GM18505 (cell line): ENCODE data around the gene MAST3.
A peak's percentile ranks its signal among the peaks of the same experiment; 100 is the strongest.
"Not testable (repeated sequence)": the region's sequence is repeated elsewhere in the genome, so short reads cannot be mapped to it uniquely, and the experiment has no call there.

ENCODE experiments used
- ATAC-seq: cut with Tn5 transposase; IDR thresholded peaks from one replicate; pipeline ENCODE4 v1.9.1; 2021; ENCODE audit not compliant: unreplicated experiment
- POLR2A ChIP-seq: IDR thresholded peaks from 4 replicates; pipeline ENCODE4 v1.6.1; 2011; ENCODE audit warnings: borderline replicate concordance; ENCODE audit not compliant: insufficient read depth, insufficient read length; ENCODE audit errors: extremely low read depth

The MAST3 gene

DNA sequence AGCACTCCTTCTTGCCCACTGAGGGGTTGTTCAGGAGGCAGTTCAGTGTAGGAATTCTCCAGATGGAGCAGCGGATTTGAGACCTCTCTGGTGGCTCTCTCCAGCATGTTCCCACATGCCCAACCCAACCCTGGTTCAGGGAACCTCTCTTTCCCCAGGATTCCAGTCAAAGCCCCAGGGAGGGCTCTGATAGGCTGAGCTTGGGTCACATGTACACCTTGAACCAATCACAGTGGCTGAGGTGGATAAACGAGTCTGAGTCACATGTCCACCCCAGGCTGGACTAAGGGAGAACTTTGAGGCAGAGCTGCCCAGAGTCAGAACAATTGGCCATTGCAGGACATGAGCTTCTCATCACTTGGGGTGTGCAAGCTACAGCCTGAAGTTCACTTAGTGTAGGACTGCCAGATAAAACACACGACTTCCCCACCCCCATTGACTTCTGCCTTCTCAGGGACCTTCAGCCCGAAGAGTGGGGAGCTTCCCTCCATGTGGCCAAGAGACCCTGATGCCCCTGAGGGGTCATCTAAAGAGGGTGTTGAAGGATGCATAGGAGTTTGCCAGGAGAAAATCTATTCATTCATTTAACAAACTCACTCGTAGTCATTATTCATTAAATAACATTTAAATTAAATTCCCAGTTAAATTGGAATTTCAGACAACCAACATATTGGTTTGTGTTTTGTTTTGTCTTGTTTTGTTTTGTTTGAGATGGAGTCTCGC is 4.0 kb upstream of the MAST3 start:
- no peak for TF ChIP-seq POLR2A
- no peak for ATAC-seq

DNA sequence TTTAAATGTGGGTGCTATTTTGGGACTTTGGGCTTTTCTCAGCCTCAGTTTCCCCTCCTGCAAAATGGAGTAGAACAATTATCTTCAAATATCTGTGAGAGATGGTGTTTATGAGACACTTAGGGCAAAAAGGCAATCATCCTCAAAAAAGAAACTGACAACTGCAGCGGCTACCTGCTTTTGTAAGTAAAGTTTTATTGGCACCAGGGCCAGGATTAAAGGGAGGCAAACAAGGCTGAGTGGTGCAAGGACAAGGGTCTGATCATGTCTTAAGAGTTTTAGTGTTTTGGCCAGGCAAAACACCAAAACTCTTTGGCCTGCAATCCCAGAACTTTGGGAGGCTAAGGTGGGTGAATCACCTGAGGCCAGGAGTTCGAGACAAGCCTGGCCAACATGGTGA is 1.3 kb upstream of the MAST3 start:
- TF ChIP-seq POLR2A = no peak
- no peak for ATAC-seq

GRCh38 chr19:18097993-18098890 is 664 bp downstream of the MAST3 start:
- peak; percentile 87 for TF ChIP-seq POLR2A
- ATAC-seq = no peak

GRCh38 chr19:18098891-18099622 is 1.5 kb downstream of the MAST3 start:
- TF ChIP-seq POLR2A = no peak
- peak; percentile 46 for ATAC-seq

DNA sequence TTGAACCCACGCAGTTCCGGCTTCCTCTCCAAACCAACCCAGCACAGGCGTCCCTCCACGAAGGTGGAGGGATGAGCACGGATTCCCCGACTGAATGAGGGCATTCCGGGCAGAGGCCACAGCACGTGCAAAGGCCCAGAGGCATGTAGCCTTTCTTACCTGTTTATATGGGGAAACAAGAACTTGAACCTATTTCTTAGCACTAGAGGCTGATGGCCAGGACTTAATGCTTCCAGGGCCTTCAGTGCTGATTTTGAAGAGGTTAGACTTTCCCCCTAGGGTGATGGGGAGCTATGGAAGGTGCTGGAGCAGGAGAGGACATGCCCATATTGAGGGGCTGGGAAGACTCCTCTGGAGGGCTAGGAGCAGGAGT is 2.0 kb downstream of the MAST3 start:
- TF ChIP-seq POLR2A = no peak
- no peak for ATAC-seq

DNA sequence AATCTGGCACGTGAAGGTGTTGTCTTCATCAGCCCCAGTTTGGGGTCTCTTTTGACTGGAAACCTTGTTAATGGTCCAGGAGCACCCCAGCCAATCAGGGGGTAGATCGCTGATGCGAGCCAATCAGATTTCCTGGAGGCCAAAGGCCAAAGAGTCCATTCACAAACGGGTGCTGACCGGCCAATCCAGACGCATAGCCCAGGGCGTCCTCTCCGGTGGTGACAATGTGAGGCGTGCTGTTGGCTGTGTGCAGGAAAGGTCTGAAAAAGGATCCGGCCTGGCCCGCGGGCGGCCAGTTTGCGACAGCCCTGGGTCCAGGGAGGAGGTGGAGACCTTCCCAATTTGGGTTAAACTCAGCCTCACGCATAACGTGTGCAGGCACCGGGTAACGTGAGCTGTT is 3.1 kb downstream of the MAST3 start:
- no peak for TF ChIP-seq POLR2A
- no peak for ATAC-seq

DNA sequence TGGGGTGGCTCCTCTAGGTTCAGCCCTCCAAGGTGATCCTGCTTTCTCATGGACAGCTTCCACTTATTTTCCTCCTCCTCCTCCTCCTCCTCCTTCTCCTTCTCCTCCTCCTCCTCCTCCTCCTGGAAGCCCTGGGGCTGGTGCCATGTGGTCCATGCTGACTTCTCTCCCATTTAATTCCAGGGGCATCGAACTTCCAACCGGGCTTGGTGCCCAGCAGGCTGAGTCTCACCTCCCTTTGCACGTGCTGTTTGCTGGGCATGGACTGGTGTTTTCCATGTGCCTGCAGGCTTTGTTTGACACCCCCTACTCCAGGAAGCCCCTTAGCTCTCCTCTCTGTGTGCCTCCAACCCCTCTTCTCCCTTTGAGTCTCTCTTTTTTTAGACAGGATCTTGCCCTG is 3.7 kb downstream of the MAST3 start:
- no peak for TF ChIP-seq POLR2A
- ATAC-seq = no peak

DNA sequence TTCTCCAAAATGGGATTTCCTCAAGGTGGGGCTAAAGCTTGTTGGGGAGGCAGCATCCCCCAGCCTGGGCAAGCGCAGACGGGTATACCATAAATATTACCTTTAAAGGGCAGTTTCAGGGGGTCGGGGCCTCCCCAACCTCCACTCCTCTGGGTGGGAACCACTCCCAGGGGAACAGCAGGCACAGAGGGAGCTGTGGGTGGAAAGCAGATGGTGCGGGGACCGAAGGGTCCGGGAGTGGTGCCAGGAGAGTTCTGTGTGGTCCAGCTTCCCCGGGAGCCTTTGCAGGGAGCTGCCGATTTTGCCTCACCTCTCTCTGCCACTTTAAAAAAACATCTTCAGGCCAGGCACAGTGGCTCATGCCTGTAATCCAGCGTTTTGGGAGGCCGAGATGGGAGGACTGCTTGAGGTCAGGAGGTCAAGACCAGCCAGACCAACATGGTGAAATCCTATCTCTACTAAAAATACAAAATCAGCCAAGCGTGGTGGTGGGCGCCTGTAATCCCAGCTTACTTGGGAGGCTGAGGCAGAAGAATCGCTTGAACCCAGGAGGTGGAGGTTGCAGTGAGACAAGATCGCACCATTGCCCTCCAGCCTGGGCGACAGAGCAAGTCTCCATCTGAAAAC is 5.5 kb downstream of the MAST3 start:
- TF ChIP-seq POLR2A = no peak
- no peak for ATAC-seq

DNA sequence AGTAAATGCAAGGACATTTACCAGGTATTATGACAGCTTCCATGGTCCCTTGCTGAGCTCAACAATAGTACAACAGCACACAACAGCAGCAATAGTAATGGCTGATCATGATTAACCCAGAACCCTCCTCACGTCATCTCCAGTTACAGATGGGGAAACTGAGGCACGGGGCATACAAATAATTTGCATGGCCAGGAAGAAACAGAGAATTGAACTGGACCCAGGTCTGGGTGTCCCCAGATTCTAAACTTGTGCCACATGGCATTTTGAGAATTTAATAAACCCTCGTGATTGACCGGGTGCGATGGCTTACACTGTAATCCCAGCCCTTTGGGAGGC is 7.2 kb downstream of the MAST3 start:
- ATAC-seq = no peak
- no peak for TF ChIP-seq POLR2A

GRCh38 chr19:18105259-18105658 is 7.7 kb downstream of the MAST3 start:
- ATAC-seq = not testable (repeated sequence)

- ATAC-seq = no peak
- no peak for TF ChIP-seq POLR2A
These were observed 9.7 kb downstream of the MAST3 start for GRCh38 chr19:18107235-18107634.

DNA sequence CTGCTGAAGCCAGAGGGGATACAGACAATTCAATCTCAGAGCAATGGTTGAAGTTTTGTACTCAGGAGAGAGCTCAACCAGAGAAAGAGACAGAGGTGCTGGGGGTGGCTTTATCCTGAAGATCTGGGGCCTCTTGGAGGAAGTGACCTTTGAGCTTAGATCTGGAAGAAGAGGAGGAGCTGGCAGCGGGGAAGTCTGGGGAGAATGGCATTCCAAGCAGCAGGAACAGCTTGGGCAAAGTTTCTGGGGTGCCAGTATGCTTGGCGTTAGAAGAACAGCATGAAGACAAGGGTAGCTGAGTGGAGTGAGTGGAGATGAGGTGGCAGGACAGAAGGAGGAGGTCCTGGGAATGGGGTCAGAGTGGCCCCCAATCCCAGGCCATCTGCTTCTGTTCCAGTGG is 11.3 kb downstream of the MAST3 start:
- no peak for TF ChIP-seq POLR2A
- no peak for ATAC-seq

- TF ChIP-seq POLR2A = no peak
These were observed 11.8 kb downstream of the MAST3 start for GRCh38 chr19:18109341-18109732.

DNA sequence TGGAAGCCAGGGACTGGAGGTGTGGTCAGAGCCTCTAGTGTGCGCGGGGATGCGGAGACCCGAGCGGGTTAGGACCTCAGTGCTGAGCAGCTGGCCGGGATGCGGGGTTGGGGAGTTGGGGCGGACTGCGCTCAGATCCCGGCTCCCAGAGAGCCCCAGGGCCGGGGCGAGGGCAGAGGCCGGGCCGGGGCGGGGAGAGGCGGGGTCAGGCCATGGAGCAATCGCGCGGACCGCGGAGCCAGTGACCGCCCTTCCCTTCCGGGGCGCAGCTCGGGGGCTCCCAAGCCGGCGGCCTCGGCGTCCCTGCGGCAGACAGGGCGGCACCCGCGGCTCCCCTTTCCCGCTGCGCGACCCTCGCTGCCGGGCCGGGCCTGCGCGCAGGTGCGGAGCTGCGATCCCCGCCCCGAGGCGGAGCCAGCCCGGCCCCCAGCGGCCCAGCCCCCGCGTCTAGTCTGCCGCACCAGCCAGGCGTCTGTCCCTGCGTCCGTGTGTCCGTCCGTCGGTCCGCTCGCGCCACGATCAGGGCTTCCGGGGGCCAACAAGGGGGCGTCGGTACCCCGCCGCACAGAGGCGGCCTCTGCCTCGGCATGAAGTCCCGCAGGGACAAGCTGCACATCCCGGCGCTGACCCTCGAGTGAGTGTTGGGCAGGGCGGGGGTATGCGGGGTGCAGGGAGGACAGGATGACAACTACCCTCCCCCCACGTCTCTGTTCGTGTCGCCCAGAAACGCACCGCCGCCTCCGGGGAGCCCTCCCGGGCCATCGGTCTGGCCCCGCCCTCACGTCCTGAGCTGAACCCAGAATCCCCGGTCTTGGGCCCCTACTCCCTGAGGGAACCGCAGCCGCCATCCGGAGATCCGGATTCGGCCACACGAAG is 12.4 kb downstream of the MAST3 start:
- peak; percentile 33 for TF ChIP-seq POLR2A
- ATAC-seq = no peak

More at GRCh38 chr19:18109341-18109732, 11.8 kb downstream of the MAST3 start:
- no peak for ATAC-seq
